MM.1S (cell line): ENCODE data around the gene SV2B.

ENCODE experiments used
- DNase-seq: peaks from one replicate; pipeline ENCODE4 v3.0.0-alpha.2; 2015
- H2AFZ ChIP-seq: fragments of 300-600 bp; sonication (generic); 2 replicates; pipeline ENCODE4 v1.6.0; 2016; ENCODE audit warnings: antibody characterized with exemption, low read length
- H3F3A ChIP-seq: fragments of 300-600 bp; sonication (generic); 2 replicates; pipeline ENCODE4 v1.6.1; 2016; ENCODE audit warnings: mild to moderate bottlenecking, antibody characterized with exemption, low read length, moderate library complexity, mixed read lengths; ENCODE audit not compliant: insufficient read depth
- H3K27ac ChIP-seq: fragments of 300-600 bp; sonication (generic); 2 replicates; pipeline ENCODE4 v1.5.1; 2016; ENCODE audit warnings: mild to moderate bottlenecking, low read length
- H3K27me3 ChIP-seq: fragments of 300-600 bp; sonication (generic); replicated peaks from 2 replicates; pipeline ENCODE4 v1.6.0; 2016; ENCODE audit warnings: low read length; ENCODE audit not compliant: insufficient read depth
- H3K36me3 ChIP-seq: fragments of 300-600 bp; sonication (generic); replicated peaks from 2 replicates; pipeline ENCODE4 v1.6.1; 2016; ENCODE audit warnings: mild to moderate bottlenecking, low read length, mixed read lengths; ENCODE audit not compliant: insufficient read depth
- H3K4me1 ChIP-seq: fragments of 300-600 bp; sonication (generic); 2 replicates; pipeline ENCODE4 v1.6.1; 2016; ENCODE audit warnings: low read length, mixed read lengths
- H3K4me2 ChIP-seq: fragments of 300-600 bp; sonication (generic); 2 replicates; pipeline ENCODE4 v1.6.0; 2016; ENCODE audit warnings: low read depth, low read length
- H3K4me3 ChIP-seq: fragments of 300-600 bp; sonication (generic); 2 replicates; pipeline ENCODE4 v1.5.1; 2016; ENCODE audit warnings: low read length, mixed read lengths
- H3K79me2 ChIP-seq: fragments of 300-600 bp; sonication (generic); 2 replicates; pipeline ENCODE4 v1.6.1; 2016; ENCODE audit warnings: mixed run types, low read length, mixed read lengths
- H3K9ac ChIP-seq: fragments of 300-600 bp; sonication (generic); 2 replicates; pipeline ENCODE4 v1.6.1; 2016; ENCODE audit warnings: low read length, mixed read lengths
- H3K9me2 ChIP-seq: fragments of 300-600 bp; sonication (generic); replicated peaks from 2 replicates; pipeline ENCODE4 v1.6.1; 2016; ENCODE audit warnings: mild to moderate bottlenecking, low read length, mixed read lengths; ENCODE audit not compliant: insufficient read depth
- H3K9me3 ChIP-seq: fragments of 300-600 bp; sonication (generic); replicated peaks from 2 replicates; pipeline ENCODE4 v1.6.1; 2016; ENCODE audit warnings: mild to moderate bottlenecking, low read length, mixed read lengths; ENCODE audit not compliant: insufficient read depth
- H4K20me1 ChIP-seq: fragments of 300-600 bp; sonication (generic); 2 replicates; pipeline ENCODE4 v1.6.1; 2016; ENCODE audit warnings: mild to moderate bottlenecking, low read length, moderate library complexity, mixed read lengths; ENCODE audit not compliant: insufficient read depth
- CTCF ChIP-seq: fragments of 300-600 bp; sonication (generic); IDR thresholded peaks from 2 replicates; pipeline ENCODE4 v1.5.1; 2016; ENCODE audit warnings: antibody characterized with exemption, low read length, mixed read lengths
- EZH2 ChIP-seq: fragments of 300-600 bp; sonication (generic); optimal IDR thresholded peaks from 2 replicates; pipeline ENCODE3; 2017; ENCODE audit warnings: low read depth, mild to moderate bottlenecking, antibody characterized with exemption, low read length, mixed read lengths
- EZH2phosphoT487 ChIP-seq: fragments of 300-600 bp; sonication (generic); IDR thresholded peaks from 2 replicates; pipeline ENCODE4 v1.6.1; 2018; ENCODE audit warnings: antibody characterized with exemption, low read length

The SV2B gene

GRCh38 chr15:91150502-91151160 is 50.6 kb downstream of the SV2B start:
- DNase-seq, result no peak
- Histone ChIP-seq H3K36me3 (no peaks in the 10 kb centered on the region), H3F3A (no peaks in the 10 kb centered on the region), H2AFZ (no peak overlapping the region), H3K27ac (no peak overlapping the region), H3K4me3 (no peak overlapping the region), H3K27me3 (no peaks in the 10 kb centered on the region), H4K20me1 (no peaks in the 10 kb centered on the region), H3K4me2 (no peak overlapping the region), H3K79me2 (no peaks in the 10 kb centered on the region), H3K9me3 (no peaks in the 10 kb centered on the region), H3K9ac (no peak overlapping the region), H3K4me1 (no peaks in the 10 kb centered on the region), H3K9me2 (no peaks in the 10 kb centered on the region)
- no peak for TF ChIP-seq EZH2
- no peak for TF ChIP-seq EZH2phosphoT487
- TF ChIP-seq CTCF, result no peak

GRCh38 chr15:91151781-91152563 is 51.9 kb downstream of the SV2B start:
- H3K9ac ChIP-seq, result no peak overlapping the region
- H3F3A ChIP-seq, result no peaks in the 10 kb centered on the region
- no peak overlapping the region for H3K4me3 ChIP-seq
- no peak overlapping the region for H3K27ac ChIP-seq
- no peaks in the 10 kb centered on the region for H3K4me1 ChIP-seq
- no peaks in the 10 kb centered on the region for H3K36me3 ChIP-seq
- TF ChIP-seq EZH2phosphoT487 (no peak), CTCF (no peak), EZH2 (no peak)
- no peaks in the 10 kb centered on the region for H4K20me1 ChIP-seq
- no peak overlapping the region for H2AFZ ChIP-seq
- no peaks in the 10 kb centered on the region for H3K27me3 ChIP-seq
- H3K4me2 ChIP-seq, result no peak overlapping the region
- H3K79me2 ChIP-seq, result no peaks in the 10 kb centered on the region
- H3K9me2 ChIP-seq, result no peaks in the 10 kb centered on the region
- DNase-seq, result no peak
- no peaks in the 10 kb centered on the region for H3K9me3 ChIP-seq

DNA sequence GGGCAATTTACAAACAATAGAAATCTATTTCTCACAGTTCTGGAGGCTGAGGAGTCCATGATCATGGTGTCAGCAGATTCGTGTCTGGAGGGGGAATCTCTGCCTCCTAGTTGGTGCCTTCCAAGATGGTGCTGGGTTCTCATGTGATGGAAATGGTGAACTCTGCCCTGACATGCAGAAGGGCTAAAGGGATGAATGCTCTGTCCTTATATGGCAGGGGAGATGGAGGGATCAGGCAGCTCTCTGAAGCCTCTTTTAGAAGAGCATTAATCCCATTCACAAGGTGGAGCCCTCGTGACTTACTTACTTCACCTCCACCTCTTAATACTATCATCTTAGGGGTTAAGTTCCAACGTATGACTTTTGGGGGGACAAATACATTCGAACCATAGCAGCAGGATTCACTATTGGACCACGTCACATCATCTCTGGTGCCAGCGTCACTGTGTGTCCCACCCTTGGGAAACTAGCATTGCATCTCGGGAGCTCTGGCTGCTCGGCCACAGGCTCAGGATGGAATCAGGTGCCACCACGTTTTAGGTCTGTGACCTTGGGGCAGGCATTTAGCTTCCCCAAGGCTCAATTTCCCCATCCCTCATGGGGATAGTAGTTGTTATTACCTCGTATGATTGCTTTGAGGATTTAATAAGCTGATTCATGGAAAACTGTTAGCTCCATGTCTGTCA is 53.0 kb downstream of the SV2B start:
- no peaks in the 10 kb centered on the region for H3K9me2 ChIP-seq
- no peaks in the 10 kb centered on the region for H3F3A ChIP-seq
- H3K4me1 ChIP-seq, result no peaks in the 10 kb centered on the region
- no peaks in the 10 kb centered on the region for H3K36me3 ChIP-seq
- H3K9ac ChIP-seq, result no peak overlapping the region
- no peaks in the 10 kb centered on the region for H3K9me3 ChIP-seq
- no peaks in the 10 kb centered on the region for H4K20me1 ChIP-seq
- no peak overlapping the region for H3K4me2 ChIP-seq
- no peak overlapping the region for H3K4me3 ChIP-seq
- H3K27ac ChIP-seq, result no peak overlapping the region
- no peak overlapping the region for H2AFZ ChIP-seq
- DNase-seq, result no peak
- TF ChIP-seq EZH2 (no peak), CTCF (no peak), EZH2phosphoT487 (no peak)
- no peaks in the 10 kb centered on the region for H3K27me3 ChIP-seq
- H3K79me2 ChIP-seq, result no peaks in the 10 kb centered on the region
